ENCODE results near the gene ARFGAP3.

The ARFGAP3 gene

GRCh38 chr22:42862045-42862734, 5.1 kb upstream of the ARFGAP3 start:
- no peak for DNase-seq (ENCODE audit: low read depth in 3 of 3)

- DNase-seq (ENCODE audit: low read depth in 3 of 3): no peak
These were observed 3.9 kb upstream of the ARFGAP3 start for GRCh38 chr22:42860968-42861367.

GRCh38 chr22:42857845-42858481, 890 bp upstream of the ARFGAP3 start:
- no peak for DNase-seq (ENCODE audit: low read depth in 3 of 3)

- DNase-seq (ENCODE audit: low read depth in 3 of 3): peak in 2 of 3 experiments; percentile 25 to 45
These were observed 751 bp downstream of the ARFGAP3 start for GRCh38 chr22:42856179-42856864.

GRCh38 chr22:42855721-42856120, 1.4 kb downstream of the ARFGAP3 start:
- DNase-seq (ENCODE audit: low read depth in 3 of 3): no peak

GRCh38 chr22:42855211-42855610, 1.9 kb downstream of the ARFGAP3 start:
- no peak for DNase-seq (ENCODE audit: low read depth in 3 of 3)

GRCh38 chr22:42848941-42849550, 8.0 kb downstream of the ARFGAP3 start:
- DNase-seq (ENCODE audit: low read depth in 3 of 3): no peak

GRCh38 chr22:42847110-42847509, 10.0 kb downstream of the ARFGAP3 start:
- no peak for DNase-seq (ENCODE audit: low read depth in 3 of 3)

- no peak for DNase-seq (ENCODE audit: low read depth in 3 of 3)
These were observed 12.3 kb downstream of the ARFGAP3 start for GRCh38 chr22:42844756-42845155.

- no peak for DNase-seq (ENCODE audit: low read depth in 3 of 3)
These were observed 14.3 kb downstream of the ARFGAP3 start for GRCh38 chr22:42842658-42843370.

- no peak for DNase-seq (ENCODE audit: low read depth in 3 of 3)
These were observed 15.6 kb downstream of the ARFGAP3 start for GRCh38 chr22:42841444-42841843.

- DNase-seq (ENCODE audit: low read depth in 3 of 3): no peak
These were observed 19.5 kb downstream of the ARFGAP3 start for GRCh38 chr22:42837556-42837955.

GRCh38 chr22:42836026-42836425, 21.0 kb downstream of the ARFGAP3 start:
- DNase-seq (ENCODE audit: low read depth in 3 of 3): no peak

GRCh38 chr22:42834177-42834949, 22.7 kb downstream of the ARFGAP3 start:
- no peak for DNase-seq (ENCODE audit: low read depth in 3 of 3)

- DNase-seq (ENCODE audit: low read depth in 3 of 3): no peak
These were observed 24.0 kb downstream of the ARFGAP3 start for GRCh38 chr22:42833104-42833503.

GRCh38 chr22:42831712-42832111, 25.4 kb downstream of the ARFGAP3 start:
- DNase-seq (ENCODE audit: low read depth in 3 of 3): no peak

GRCh38 chr22:42830161-42830560, 26.9 kb downstream of the ARFGAP3 start:
- DNase-seq (ENCODE audit: low read depth in 3 of 3): no peak

- DNase-seq (ENCODE audit: low read depth in 3 of 3): no peak
These were observed 27.8 kb downstream of the ARFGAP3 start for GRCh38 chr22:42829302-42829701.

GRCh38 chr22:42825796-42826195, 31.3 kb downstream of the ARFGAP3 start:
- no peak for DNase-seq (ENCODE audit: low read depth in 3 of 3)

GRCh38 chr22:42821386-42821785, 35.7 kb downstream of the ARFGAP3 start:
- DNase-seq (ENCODE audit: low read depth in 3 of 3): no peak
